ENCODE results near the gene SMYD3. TPM values are rescaled to one million over a fixed set of nuclear protein-coding genes. Genes with fewer than 3 reads are reported as not detected.

The SMYD3 gene
- total RNA-seq, 2 donors from 2014 or later: 8.8 to 19.0 TPM

DNA sequence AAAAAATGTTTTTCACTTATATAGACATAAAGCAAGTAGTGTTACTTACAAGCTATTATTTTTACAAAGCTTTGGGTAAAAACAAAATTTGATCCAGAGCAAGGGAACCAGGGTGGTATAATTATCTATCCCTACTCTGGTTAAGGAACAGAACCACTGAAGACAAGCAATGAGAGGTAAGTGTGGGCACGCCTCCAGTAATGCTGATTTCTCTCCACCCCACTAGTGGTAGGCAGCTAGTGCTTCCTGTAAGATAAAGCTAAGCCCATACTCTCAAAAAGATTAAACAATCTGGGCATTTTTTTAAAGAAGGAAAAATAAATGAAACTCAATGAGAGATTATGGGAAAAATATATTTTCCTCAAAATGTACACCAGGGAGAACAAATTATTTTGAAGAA, 36.9 kb upstream of the SMYD3 start:
- ATAC-seq (ENCODE audit: insufficient number of reproducible peaks, low FRiP score, low read depth) (no peak), DNase-seq (ENCODE audit: low spot score) (no peak)
- no peaks in the 10 kb centered on the region for H3K4me1 ChIP-seq (ENCODE audit: control insufficient read depth in 1 of 2, low read depth in 2 of 2)
- no peaks in the 10 kb centered on the region for H3K9me3 ChIP-seq
- TF ChIP-seq, protein P1, sequence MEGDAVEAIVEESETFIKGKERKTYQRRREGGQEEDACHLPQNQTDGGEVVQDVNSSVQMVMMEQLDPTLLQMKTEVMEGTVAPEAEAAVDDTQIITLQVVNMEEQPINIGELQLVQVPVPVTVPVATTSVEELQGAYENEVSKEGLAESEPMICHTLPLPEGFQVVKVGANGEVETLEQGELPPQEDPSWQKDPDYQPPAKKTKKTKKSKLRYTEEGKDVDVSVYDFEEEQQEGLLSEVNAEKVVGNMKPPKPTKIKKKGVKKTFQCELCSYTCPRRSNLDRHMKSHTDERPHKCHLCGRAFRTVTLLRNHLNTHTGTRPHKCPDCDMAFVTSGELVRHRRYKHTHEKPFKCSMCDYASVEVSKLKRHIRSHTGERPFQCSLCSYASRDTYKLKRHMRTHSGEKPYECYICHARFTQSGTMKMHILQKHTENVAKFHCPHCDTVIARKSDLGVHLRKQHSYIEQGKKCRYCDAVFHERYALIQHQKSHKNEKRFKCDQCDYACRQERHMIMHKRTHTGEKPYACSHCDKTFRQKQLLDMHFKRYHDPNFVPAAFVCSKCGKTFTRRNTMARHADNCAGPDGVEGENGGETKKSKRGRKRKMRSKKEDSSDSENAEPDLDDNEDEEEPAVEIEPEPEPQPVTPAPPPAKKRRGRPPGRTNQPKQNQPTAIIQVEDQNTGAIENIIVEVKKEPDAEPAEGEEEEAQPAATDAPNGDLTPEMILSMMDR (IDR thresholded peaks at IDR 0.05): no peak
- peaks cover 12% of the 10 kb centered on the region for H3K36me3 ChIP-seq
- H3K27ac ChIP-seq: no peak overlapping the region
- no peaks in the 10 kb centered on the region for H3K27me3 ChIP-seq (replicated peaks; ENCODE audit: insufficient read depth)
- no peak overlapping the region for H3K4me3 ChIP-seq

DNA sequence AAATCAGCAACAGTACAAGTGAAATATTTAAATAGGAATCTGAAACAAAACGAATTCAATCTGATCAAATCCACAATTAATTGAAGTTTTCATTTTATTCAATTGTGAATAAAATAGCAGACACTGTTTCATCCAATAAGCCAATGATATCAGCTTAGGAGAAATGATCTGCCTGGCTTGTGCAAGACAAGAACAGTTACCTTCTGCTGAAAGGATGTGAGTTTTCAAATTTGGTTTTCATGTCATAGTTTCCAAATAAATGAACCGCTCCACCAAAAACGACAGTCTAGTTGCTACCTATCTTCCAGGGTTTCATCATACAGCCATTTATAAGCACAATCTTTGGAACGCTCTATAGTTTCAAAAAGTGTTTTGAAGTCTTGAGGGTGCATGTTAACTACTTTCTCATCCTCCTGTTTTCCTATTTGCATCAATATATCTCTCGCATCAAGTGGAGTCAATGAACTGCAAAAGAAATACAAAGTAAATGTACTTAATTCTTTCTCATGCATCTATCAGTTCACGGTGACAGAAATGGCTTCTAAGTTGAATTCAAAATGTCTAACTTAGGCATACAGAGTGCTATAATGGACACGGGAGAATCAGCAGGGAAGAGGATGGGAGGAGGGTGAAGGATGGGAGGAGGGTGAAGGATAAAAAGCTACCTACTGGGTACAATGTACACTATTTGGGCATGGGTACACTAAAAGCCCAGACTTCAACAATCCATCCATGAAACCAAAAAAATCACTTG, 33.8 kb upstream of the SMYD3 start:
- TF ChIP-seq, protein P1 (IDR thresholded peaks at IDR 0.05): no peak
- Histone ChIP-seq H3K27ac (no peak overlapping the region), H3K4me3 (no peak overlapping the region), H3K9me3 (no peaks in the 10 kb centered on the region), H3K27me3 (replicated peaks; ENCODE audit: insufficient read depth) (no peaks in the 10 kb centered on the region), H3K4me1 (ENCODE audit: control insufficient read depth in 1 of 2, low read depth in 2 of 2) (no peaks in the 10 kb centered on the region), H3K36me3 (peaks cover 4% of the 10 kb centered on the region)
- ATAC-seq (ENCODE audit: insufficient number of reproducible peaks, low FRiP score, low read depth) (no peak), DNase-seq (ENCODE audit: low spot score) (no peak)

DNA sequence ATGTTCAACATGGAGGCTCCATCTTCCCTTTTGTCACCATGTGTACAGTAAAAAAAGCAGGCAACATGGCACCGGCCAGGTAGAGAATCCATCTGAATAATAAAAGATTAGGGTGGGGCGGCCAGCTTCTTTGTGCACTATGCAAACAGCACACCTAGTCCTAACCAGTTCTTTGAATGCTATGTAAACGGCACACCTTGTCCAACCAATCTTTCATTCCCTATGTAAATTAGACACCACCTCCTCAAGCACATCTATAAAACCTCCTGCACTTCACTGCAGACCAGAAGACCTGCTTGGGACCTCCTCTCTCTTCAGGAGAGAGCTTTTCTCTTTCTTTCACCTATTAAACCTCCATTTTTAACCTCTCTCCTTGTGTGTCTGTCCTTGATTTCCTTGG, 30.8 kb upstream of the SMYD3 start:
- no peak for DNase-seq (ENCODE audit: low spot score)
- Histone ChIP-seq H3K4me3 (no peak overlapping the region), H3K27me3 (replicated peaks; ENCODE audit: insufficient read depth) (no peaks in the 10 kb centered on the region), H3K36me3 (no peaks in the 10 kb centered on the region), H3K4me1 (ENCODE audit: control insufficient read depth in 1 of 2, low read depth in 2 of 2) (no peaks in the 10 kb centered on the region), H3K27ac (no peak overlapping the region), H3K9me3 (no peaks in the 10 kb centered on the region)
- no peak for ATAC-seq (ENCODE audit: insufficient number of reproducible peaks, low FRiP score, low read depth)
- TF ChIP-seq, protein P1 (IDR thresholded peaks at IDR 0.05): no peak

DNA sequence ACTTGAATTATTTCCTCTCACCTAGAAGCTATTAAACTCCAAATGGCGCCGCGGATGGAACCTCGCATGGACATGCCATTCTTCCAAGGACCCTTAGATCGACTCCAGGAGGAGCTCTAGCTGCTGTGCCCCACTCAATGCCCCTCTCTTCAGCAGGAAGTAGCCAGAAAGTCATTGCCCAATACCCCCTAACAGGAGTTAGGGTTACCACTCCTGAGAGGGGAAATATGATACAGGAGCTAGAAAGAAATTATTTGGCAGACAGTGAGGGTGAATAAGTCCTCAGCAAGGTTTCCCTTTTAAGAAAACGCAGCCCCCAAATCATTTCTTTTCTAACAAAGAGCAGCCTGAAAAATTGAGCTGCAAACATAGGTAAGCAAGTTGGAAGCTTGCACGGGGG, 30.4 kb upstream of the SMYD3 start:
- H3K36me3 ChIP-seq: no peaks in the 10 kb centered on the region
- ATAC-seq (ENCODE audit: insufficient number of reproducible peaks, low FRiP score, low read depth) (no peak), DNase-seq (ENCODE audit: low spot score) (no peak)
- no peak overlapping the region for H3K27ac ChIP-seq
- no peaks in the 10 kb centered on the region for H3K27me3 ChIP-seq (replicated peaks; ENCODE audit: insufficient read depth)
- H3K4me3 ChIP-seq: no peak overlapping the region
- H3K4me1 ChIP-seq (ENCODE audit: control insufficient read depth in 1 of 2, low read depth in 2 of 2): no peaks in the 10 kb centered on the region
- no peaks in the 10 kb centered on the region for H3K9me3 ChIP-seq
- TF ChIP-seq, protein P1 (IDR thresholded peaks at IDR 0.05): no peak

DNA sequence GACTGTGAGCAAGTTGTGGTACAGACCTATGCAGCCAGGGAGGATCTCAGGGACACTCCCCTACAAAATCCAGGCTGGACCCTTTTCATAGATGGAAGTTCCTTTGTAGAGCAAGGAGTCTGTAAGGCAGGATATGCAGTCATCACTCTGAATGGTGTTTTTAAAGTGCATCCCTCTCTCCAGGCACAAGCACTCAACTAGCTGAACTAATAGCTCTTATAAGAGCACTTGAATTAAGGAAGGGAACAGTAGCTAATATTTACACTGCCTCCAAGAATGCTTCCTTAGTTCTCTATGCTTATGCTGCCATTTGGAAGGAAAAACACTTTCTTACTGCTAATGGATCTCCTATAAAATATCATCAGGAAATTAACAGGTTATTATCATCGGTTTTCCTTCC, 27.0 kb upstream of the SMYD3 start:
- Histone ChIP-seq H3K27ac (no peak overlapping the region), H3K4me1 (ENCODE audit: control insufficient read depth in 1 of 2, low read depth in 2 of 2) (no peaks in the 10 kb centered on the region), H3K27me3 (replicated peaks; ENCODE audit: insufficient read depth) (no peaks in the 10 kb centered on the region), H3K9me3 (peaks cover 9% of the 10 kb centered on the region), H3K4me3 (no peak overlapping the region), H3K36me3 (no peaks in the 10 kb centered on the region)
- ATAC-seq (ENCODE audit: insufficient number of reproducible peaks, low FRiP score, low read depth) (no peak), DNase-seq (ENCODE audit: low spot score) (no peak)
- TF ChIP-seq, protein P1 (IDR thresholded peaks at IDR 0.05): no peak
